Measurements from ENCODE around the gene ZNF683.

DNA sequence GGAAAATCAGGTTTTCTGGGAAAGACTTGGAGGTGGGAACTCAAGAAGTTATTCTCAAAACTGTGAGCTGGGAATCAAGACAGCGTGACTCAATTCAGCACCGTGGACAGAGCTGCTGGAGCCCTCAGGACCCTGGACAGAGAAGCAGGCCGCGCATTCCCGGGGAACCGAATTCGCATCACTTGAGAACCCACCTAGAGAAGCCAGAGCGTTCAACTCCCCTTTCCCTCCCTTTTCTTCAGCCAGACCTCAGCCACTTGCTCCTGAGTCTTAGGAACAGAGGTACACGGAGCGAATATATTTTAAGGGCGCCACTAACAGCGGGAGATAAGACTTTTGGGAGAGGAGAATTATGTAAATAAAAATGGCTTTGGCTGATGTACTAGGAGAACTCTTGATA is 36.1 kb upstream of the ZNF683 start:
- TF ChIP-seq, protein P1, sequence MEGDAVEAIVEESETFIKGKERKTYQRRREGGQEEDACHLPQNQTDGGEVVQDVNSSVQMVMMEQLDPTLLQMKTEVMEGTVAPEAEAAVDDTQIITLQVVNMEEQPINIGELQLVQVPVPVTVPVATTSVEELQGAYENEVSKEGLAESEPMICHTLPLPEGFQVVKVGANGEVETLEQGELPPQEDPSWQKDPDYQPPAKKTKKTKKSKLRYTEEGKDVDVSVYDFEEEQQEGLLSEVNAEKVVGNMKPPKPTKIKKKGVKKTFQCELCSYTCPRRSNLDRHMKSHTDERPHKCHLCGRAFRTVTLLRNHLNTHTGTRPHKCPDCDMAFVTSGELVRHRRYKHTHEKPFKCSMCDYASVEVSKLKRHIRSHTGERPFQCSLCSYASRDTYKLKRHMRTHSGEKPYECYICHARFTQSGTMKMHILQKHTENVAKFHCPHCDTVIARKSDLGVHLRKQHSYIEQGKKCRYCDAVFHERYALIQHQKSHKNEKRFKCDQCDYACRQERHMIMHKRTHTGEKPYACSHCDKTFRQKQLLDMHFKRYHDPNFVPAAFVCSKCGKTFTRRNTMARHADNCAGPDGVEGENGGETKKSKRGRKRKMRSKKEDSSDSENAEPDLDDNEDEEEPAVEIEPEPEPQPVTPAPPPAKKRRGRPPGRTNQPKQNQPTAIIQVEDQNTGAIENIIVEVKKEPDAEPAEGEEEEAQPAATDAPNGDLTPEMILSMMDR (conservative IDR thresholded peaks at IDR 0.05; ENCODE audit: low read depth in 2 of 2): no peak
- no peak for TF ChIP-seq EZH2phosphoT487 (IDR thresholded peaks at IDR 0.05; ENCODE audit: unreplicated experiment)
- TF ChIP-seq, protein P2, sequence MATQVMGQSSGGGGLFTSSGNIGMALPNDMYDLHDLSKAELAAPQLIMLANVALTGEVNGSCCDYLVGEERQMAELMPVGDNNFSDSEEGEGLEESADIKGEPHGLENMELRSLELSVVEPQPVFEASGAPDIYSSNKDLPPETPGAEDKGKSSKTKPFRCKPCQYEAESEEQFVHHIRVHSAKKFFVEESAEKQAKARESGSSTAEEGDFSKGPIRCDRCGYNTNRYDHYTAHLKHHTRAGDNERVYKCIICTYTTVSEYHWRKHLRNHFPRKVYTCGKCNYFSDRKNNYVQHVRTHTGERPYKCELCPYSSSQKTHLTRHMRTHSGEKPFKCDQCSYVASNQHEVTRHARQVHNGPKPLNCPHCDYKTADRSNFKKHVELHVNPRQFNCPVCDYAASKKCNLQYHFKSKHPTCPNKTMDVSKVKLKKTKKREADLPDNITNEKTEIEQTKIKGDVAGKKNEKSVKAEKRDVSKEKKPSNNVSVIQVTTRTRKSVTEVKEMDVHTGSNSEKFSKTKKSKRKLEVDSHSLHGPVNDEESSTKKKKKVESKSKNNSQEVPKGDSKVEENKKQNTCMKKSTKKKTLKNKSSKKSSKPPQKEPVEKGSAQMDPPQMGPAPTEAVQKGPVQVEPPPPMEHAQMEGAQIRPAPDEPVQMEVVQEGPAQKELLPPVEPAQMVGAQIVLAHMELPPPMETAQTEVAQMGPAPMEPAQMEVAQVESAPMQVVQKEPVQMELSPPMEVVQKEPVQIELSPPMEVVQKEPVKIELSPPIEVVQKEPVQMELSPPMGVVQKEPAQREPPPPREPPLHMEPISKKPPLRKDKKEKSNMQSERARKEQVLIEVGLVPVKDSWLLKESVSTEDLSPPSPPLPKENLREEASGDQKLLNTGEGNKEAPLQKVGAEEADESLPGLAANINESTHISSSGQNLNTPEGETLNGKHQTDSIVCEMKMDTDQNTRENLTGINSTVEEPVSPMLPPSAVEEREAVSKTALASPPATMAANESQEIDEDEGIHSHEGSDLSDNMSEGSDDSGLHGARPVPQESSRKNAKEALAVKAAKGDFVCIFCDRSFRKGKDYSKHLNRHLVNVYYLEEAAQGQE (IDR thresholded peaks at IDR 0.05; ENCODE audit: unreplicated experiment): peak; percentile 100
- TF ChIP-seq POLR2AphosphoS5 (IDR thresholded peaks at IDR 0.05; ENCODE audit: low read depth): no peak
- no peak for TF ChIP-seq EZH2 (IDR thresholded peaks at IDR 0.05; ENCODE audit: low read depth, unreplicated experiment)
